Activated CD4-positive, alpha-beta T cell treated with anti-CD3 and anti-CD28 coated beads, Interleukin-2, Interleukin-6, amounts not matched to agents 100 ng/mL and 50 ng/mL, durations not matched to agents 16 hours and 8 hours (primary cell): ENCODE measurements around the gene MARCKSL1.

Source experiments
- DNase-seq: peaks from one replicate; pipeline ENCODE4 v3.0.0-alpha.2; 2020

Gene MARCKSL1

DNA sequence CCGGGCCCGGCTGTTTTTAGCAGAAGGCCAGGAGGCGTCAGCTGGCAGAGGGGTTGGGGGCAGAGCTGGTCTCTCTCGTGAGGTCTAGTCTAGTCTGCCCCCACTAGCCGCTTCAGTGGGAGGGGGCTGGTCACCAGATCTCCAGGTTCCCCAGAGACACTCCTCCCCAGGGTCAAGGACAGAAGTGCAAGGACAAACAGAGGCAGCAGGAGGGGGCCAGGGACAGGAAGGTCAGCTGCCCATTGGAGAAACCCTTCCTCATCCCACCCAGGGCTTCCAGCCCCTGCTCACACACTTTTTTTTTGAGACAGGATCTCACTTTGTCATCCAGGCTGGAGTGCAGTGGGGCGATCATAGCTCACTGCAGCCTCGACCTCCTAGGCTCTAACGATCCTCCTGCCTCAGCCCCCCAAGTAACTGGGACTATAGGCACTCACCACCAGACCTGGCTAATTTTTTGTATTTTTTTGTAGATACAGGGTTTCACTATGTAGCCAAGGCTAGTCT, 16.3 kb upstream of the MARCKSL1 start:
- no peak for DNase-seq

GRCh38 chr1:32351399-32352238, 15.6 kb upstream of the MARCKSL1 start:
- DNase-seq, result peak; percentile 94

DNA sequence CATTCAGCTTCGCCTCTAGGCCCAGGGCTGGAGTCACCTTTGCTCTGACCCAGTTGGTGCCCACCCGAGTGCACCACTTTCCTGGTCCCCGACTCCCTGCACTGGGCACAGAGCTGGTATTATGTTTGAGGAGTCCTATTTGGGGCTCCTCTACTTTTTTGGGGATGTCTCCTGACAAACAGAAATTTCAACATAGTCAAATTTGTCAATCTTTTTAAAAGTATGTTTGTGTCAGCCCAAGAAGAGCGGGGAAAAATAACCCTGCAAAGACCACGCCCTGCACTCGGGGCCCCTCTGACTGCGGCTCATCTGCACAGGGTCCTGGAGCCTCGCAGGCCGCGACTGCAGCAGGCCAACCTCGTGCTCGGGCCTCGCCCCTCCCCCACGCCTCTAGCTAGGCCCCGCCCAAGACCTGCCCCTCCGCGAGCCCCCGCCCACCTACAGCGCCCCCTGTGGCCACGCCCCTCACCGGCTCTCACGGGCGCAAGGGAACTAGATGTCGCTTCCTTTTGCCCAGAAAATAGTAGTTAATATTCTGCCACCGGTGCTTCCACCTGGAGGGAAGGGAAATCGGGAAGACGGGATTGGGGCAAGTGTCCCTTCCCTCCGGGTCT, 14.9 kb upstream of the MARCKSL1 start:
- peak; percentile 81 for DNase-seq

DNA sequence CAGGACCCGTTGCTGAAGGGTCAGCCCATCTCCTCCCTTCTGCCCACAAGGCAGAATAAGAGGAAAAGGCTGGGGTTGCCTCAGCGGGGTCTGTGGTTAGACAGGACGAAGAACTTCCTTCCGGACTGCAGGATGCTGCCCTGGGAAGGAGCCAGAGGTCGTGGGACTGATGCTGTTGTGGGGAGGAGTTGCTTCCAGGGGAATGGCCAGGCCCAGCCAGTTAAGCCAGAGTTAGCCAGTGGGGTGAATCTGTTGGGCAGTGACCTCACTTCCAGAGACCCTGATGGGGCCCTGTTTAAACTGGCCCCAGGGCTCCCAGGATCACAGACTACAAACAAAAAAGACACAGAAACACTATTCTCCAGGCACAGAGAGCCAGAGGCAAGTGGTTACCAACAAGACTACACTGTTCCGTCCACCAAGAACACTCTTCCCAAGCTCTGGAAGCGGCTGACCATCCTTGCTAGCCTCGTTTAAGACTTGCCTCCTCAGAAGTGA, 13.2 kb upstream of the MARCKSL1 start:
- no peak for DNase-seq

GRCh38 chr1:32346532-32347157, 10.6 kb upstream of the MARCKSL1 start:
- DNase-seq, result no peak

DNA sequence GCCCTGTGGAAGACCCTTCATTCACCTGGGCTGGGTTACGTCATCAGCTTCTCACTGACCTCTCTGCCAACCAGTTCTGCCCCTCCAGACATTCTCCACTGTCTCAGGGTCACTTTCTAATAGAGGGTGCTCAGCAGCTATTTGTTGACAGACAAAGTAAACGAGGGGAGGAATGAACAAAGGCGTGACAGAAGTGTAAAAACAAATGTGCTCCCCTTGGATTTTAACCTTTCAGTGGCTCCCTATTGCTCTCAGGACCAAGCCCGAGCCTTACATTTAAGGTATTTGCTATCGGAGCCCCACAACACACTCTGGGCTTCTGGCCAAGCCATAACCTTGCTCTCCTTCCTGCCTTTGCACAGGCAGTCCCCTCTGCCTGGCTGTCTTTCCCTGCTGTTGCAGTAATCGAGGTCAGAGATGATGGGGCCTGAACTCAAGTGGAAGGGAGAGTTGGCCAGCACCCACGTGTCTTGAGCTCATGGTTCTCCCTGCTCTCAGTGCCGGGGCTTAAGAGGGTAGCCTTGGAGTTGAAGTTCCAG, 9.3 kb upstream of the MARCKSL1 start:
- DNase-seq, result no peak

DNA sequence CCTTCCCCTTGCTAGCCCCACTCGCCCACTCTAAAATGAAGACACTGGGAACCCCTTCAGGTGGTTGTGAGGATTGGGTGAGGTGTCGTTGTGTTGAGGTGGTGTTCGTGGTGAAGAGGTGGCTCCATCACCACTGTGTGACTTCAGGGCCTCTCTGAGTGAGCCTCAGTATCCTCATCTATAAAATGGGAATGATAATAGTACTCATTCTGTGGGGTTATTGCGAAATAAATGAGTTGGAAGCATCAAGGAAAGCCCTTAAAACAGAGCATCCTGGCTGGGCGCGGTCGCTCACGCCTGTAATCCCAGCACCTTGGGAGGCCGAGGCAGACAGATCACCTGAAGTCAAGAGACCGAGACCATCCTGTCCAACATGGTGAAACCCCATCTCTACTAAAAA, 6.7 kb upstream of the MARCKSL1 start:
- DNase-seq, result no peak

- DNase-seq, result no peak
These were observed 5.9 kb upstream of the MARCKSL1 start for GRCh38 chr1:32341971-32342370.

GRCh38 chr1:32341186-32341757, 5.2 kb upstream of the MARCKSL1 start:
- DNase-seq, result no peak

GRCh38 chr1:32339363-32339978, 3.4 kb upstream of the MARCKSL1 start:
- peak; percentile 29 for DNase-seq

- DNase-seq, result no peak
These were observed 2.7 kb upstream of the MARCKSL1 start for GRCh38 chr1:32338637-32339145.

DNA sequence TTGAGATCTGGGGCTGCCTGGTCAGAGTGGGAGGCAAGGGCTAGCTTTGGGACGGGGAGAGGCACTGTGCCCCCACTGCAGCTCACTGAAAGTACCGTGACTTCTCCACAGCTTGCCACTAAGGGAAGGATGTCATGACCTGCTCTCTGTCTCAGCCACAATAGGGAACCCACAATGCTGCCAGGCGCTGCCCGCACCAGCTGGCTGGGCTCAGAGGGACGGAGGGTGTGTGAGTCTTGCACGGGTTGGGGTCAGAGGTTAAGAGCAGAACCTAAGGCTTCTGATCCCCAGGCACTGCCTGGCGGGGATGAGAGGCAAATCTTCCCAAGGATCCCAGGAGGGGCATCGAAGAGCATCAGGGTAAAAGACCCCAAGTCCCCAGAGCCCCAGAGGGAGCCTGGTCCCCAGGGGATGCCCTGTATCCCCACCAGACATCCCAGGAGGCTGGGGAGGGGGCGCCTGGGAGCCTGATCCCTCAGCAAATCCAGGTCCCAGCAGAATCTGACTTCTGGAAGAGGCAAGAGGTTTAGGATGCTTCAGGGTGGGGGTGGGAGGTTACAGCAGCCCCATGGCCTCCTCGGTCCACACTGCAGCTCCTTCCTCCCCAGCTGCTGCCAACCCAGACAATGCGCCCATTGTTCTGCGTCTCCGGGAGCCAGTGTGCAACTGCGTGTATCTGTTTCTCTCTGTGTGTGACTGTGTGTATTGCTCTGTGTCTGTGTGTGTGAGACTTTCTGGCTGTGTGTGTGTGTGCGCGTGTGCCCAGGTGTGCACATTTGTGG, 2.0 kb upstream of the MARCKSL1 start:
- DNase-seq, result peak; percentile 40

- peak; percentile 66 for DNase-seq
These were observed 1.1 kb upstream of the MARCKSL1 start for GRCh38 chr1:32336963-32337675.

GRCh38 chr1:32336591-32336932, 529 bp upstream of the MARCKSL1 start:
- no peak for DNase-seq

DNA sequence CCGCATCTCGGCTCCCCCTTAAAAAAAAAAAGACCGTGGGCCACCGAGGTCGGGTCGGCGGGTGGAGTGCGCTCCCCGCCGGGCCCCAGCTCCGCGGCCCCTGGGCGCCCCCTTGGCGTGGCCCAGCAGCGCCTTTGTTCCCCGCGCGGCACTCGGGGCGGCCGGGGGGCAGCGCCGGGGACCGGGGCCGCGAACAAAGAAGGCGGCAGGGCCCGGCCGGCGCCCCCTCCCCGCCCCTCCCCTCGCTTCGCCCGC, 571 bp downstream of the MARCKSL1 start:
- no peak for DNase-seq

DNA sequence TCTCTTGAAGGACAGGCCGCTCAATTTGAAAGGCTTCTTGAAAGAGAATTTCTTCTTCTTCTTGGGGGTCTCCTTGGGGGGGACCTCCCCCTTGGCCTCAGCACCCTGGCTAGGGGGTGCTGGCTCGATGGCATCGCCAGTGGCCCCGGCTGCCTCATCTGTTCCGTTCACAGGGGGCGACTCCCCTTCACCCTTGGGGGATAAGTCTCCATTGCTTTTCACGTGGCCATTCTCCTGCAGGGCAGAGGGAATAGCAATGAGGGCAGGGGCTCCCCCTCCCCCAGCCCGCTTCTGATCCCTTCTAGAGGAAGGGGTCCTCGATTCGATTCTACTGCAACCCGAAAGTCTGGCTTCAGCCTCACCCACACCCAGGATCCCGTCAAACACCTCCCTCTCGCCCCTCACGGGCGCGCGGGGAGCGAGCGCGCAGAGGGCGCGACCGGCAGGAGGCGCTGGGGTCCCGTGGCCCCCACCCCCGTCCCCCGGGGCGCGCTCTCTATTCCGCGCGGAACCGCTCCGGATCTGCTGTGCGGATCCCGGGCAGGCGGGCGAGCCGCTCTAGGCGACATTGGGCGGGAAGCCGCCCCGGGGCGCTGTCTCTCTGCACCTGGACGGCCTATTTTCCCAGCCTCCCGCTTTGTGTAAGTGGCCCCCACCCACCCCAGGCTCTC, 1.0 kb downstream of the MARCKSL1 start:
- peak; percentile 50 for DNase-seq

GRCh38 chr1:32334274-32334861, 1.7 kb downstream of the MARCKSL1 start:
- DNase-seq, result no peak

GRCh38 chr1:32333251-32333963, 2.6 kb downstream of the MARCKSL1 start:
- DNase-seq, result no peak

DNA sequence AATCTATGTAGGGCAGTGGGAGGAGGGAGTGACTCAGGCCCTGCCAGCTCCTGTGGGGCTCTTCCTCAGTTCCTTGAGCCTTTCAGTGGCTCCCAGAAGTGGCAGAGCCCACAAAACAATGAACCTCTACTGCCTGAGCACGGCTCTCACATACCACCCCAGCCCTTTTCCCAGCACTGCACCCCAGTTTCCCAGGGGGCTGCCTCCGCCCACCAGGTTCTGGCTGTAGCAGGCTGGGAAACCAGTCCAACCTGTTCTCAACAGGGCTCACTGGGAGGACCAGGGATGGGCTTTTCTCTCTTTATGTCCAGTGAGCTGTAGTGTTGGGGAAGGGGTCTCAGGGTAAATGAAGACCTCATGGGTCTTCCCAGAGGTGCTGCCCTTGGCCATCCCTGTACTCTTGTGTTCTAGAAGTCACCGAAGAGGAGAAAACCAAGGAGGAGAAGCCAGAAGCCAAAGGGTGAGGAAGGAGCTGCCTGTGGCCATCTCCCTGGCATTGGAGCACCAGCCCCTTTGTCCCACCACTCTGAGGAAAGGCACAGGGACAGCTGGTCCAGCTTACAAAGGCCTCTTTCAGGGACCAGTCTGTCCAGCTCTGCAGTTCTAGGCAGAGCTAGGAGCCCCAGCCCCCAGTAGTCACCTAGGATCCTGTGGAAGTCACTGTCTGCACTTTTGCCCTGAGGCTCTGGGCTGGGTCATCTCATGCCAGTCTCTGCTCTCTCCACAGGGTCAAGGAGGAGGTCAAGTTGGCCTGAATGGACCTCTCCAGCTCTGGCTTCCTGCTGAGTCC, 3.5 kb downstream of the MARCKSL1 start:
- no peak for DNase-seq
